Keratinocyte (primary cell): ENCODE measurements around the gene PNMA6E.

ENCODE experiments used
- CTCF ChIP-seq, 3 experiments: IDR thresholded peaks in 1 of 3; conservative IDR thresholded peaks in 1 of 3; optimal IDR thresholded peaks in 1 of 3; 2 replicates in 2 of 3; 3 replicates in 1 of 3; pipeline versions ENCODE3 to v1.5.1; 2011; ENCODE audit warnings: low read length in 3 of 3, mild to moderate bottlenecking in 3 of 3, moderate library complexity in 2 of 3, control low read depth in 1 of 3, inconsistent platforms in 1 of 3; ENCODE audit not compliant: insufficient read depth in 2 of 3; ENCODE audit errors: extremely low read depth in 1 of 3
- EZH2 ChIP-seq: IDR thresholded peaks from one replicate; pipeline ENCODE4 v1.6.1; 2012; ENCODE audit warnings: inconsistent platforms, mild to moderate bottlenecking, low read length, moderate library complexity

- TF ChIP-seq CTCF (optimal IDR thresholded peaks at IDR 0.05 in 1 of 3, IDR thresholded peaks at IDR 0.05 in 1 of 3, conservative IDR thresholded peaks at IDR 0.05 in 1 of 3; ENCODE audit: extremely low read depth in 1 of 3, insufficient read depth in 2 of 3, low read length in 3 of 3): no peak
- TF ChIP-seq EZH2: no peak
Observed at GRCh38 chrX:153382563-153383482, 18.3 kb downstream of the PNMA6E start.
